Gastrocnemius medialis (tissue), 4 donors: Measurements from ENCODE around the gene PMEPA1. TPM values are rescaled to one million over a fixed set of nuclear protein-coding genes. Genes with fewer than 3 reads are reported as not detected.
A peak's percentile ranks its signal among the peaks of the same experiment; 100 is the strongest.

Source experiments
- ATAC-seq, 2 donors: fragments of 150-250 bp; one replicate each; pipeline ENCODE4 v1.9.1; 2016
- DNase-seq, 2 donors: peaks; one replicate each; pipeline ENCODE4 v3.0.0-alpha.2; 2019
- H3K27ac ChIP-seq, 4 donors: fragments of 200-600 bp; sonication (generic); 1 replicate in 1 of 4; 2 replicates in 3 of 4; pipeline ENCODE4 v1.5.1; 2016 to 2018; ENCODE audit warnings: mild to moderate bottlenecking in 2 of 4, moderate library complexity in 1 of 4
- H3K27me3 ChIP-seq, 3 donors: fragments of 200-600 bp; sonication (generic) in 2 of 3; 1 replicate in 1 of 3; 2 replicates in 2 of 3; pipeline versions ENCODE4 v1.5.1 to v1.6.0; 2016 to 2019; ENCODE audit warnings: mild to moderate bottlenecking in 1 of 3, moderate library complexity in 1 of 3
- H3K36me3 ChIP-seq, 2 donors: fragments of 200-600 bp; sonication (generic) in 1 of 2; one replicate each; pipeline ENCODE4 v1.5.1; 2017 to 2018
- H3K4me1 ChIP-seq, 2 donors: fragments of 200-600 bp; sonication (generic) in 1 of 2; one replicate each; pipeline ENCODE4 v1.5.1; 2016 to 2017; ENCODE audit warnings: mild to moderate bottlenecking in 2 of 2
- H3K4me3 ChIP-seq, 4 donors: fragments of 200-600 bp; sonication (generic) in 3 of 4; 1 replicate in 1 of 4; 2 replicates in 3 of 4; pipeline ENCODE4 v1.5.1; 2016 to 2019; ENCODE audit warnings: mild to moderate bottlenecking in 2 of 4
- H3K9me3 ChIP-seq, 3 donors: fragments of 200-600 bp; sonication (generic) in 2 of 3; 1 replicate in 1 of 3; 2 replicates in 2 of 3; pipeline ENCODE4 v1.5.1; 2016 to 2019
- CTCF ChIP-seq, 5 experiments: fragments of 450-650 bp in 3 of 5; fragments of 200-600 bp in 2 of 5; sonication (generic) in 2 of 5; IDR thresholded peaks in 4 of 5; conservative IDR thresholded peaks in 1 of 5; 1 replicate in 4 of 5; 2 replicates in 1 of 5; pipeline ENCODE4 v1.5.1; 2016 to 2019; ENCODE audit warnings: antibody characterized with exemption in 5 of 5, mild to moderate bottlenecking in 3 of 5, moderate library complexity in 3 of 5
- POLR2A ChIP-seq, 2 donors: fragments of 450-650 bp; IDR thresholded peaks; one replicate each; pipeline ENCODE4 v1.6.1; 2017; ENCODE audit warnings: antibody characterized with exemption in 2 of 2, mild to moderate bottlenecking in 2 of 2, moderate library complexity in 2 of 2
- in situ Hi-C, 4 donors: fragments of 200-750 bp; cut with MboI; loops; one replicate each; pipeline versions ENCODE4 v1.15.0 to v1.8.0; 2017; ENCODE audit warnings: low sequenced_read_pairs in 4 of 4
- intact Hi-C: fragments of 100-400 bp; cut with DNase I; formaldehyde crosslinking; loops from one replicate; pipeline ENCODE4 v1.15.1; 2023; ENCODE audit warnings: low total_unique reads
- total RNA-seq, 4 donors: library from RNA; depleted of rRNA; stranded (reverse); fragments of >200 nt; gene quantifications; one replicate each; pipeline versions ENCODE4 v1.1.0 to v1.2.3, GENCODE V29; 2016

PMEPA1 gene
- total RNA-seq, 4 donors from 2014 or later: 1.5 to 8.1 (median 5.8) TPM

DNA sequence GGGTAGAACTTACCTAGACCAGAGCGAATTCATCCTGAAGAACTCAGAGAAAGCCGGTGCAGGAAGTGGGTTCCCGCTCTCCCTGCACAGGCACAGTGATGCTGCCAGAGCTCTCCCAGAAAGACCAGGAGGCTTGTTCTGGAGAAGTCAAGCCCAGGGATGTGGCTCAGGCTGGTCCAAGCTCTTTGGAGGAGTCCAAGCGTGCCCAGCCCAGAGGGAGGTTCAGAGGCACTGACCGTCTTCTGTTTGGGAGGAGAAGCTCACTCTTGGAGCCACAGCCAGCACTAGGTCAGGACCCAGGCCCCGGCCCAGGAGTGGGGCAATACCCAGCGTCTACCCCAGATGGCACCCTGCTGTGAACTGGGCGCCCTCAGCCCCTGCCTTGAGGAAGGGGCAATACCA lies 1.5 kb upstream of the PMEPA1 start:
- in situ Hi-C loops: loop anchor here in 2 of 4 donors (25.0 kb wide), 2 partner anchors 324 to 1324 kb away; partner anchors contain the start of genes AURKA (in 1 of the 2), CSTF1 (in 1 of the 2) and RBM38 (in 1 of the 2)

DNA sequence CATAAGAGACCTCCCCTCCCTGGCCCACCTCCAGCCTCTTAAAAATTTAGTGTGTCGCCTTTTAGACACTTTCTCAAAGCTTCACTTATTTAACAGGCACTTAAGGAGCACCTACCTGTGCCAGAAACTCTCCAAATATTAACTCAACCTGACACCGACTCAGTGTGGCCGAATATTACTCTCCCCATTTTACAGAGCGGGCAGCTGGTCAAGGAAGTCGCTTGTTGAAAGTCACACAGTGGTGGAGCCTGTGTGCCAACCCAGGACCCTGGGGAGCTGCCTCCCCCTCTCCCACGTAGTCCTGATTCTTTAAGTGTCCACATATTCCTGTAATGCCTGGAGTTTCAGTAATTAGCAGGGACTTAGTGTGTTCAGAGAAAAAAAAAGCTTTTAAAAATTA lies 1.0 kb upstream of the PMEPA1 start:
- ATAC-seq (no peak), DNase-seq (no peak)
- Histone ChIP-seq H3K27me3 (no peaks in the 10 kb centered on the region), H3K4me1 (peaks cover 53 to 58% of the 10 kb centered on the region in 2 donors), H3K36me3 (no peaks in the 10 kb centered on the region), H3K9me3 (no peaks in the 10 kb centered on the region), H3K4me3 (peak overlapping the region; percentile 59 to 84 (median 72)), H3K27ac (peak overlapping the region; percentile 83 to 94 (median 91))
- in situ Hi-C loops (loop anchor here in 2 of 4 donors (25.0 kb wide), 2 partner anchors 324 to 1324 kb away; partner anchors contain the start of genes AURKA (in 1 of the 2), CSTF1 (in 1 of the 2) and RBM38 (in 1 of the 2)), intact Hi-C loops (loop anchor here (1.0 to 10.0 kb wide), 4 partner anchors 315 to 1184 kb away; partner anchors contain the start of gene RBM38)
- TF ChIP-seq CTCF (IDR thresholded peaks at IDR 0.05 in 4 of 5, conservative IDR thresholded peaks at IDR 0.05 in 1 of 5) (no peak), POLR2A (IDR thresholded peaks at IDR 0.05) (no peak)

More for the DNA sequence above, 1.5 kb upstream of the PMEPA1 start:
- H3K27me3 ChIP-seq: no peaks in the 10 kb centered on the region
- intact Hi-C loops: loop anchor here (2.0 to 10.0 kb wide), 3 partner anchors 321 to 1183 kb away; partner anchors contain the start of gene RBM38
- H3K27ac ChIP-seq: peak overlapping the region; percentile 83 to 94 (median 91)
- no peaks in the 10 kb centered on the region for H3K9me3 ChIP-seq
- peaks cover 58 to 62% of the 10 kb centered on the region in 2 donors for H3K4me1 ChIP-seq
- no peak overlapping the region for H3K4me3 ChIP-seq
- H3K36me3 ChIP-seq: no peaks in the 10 kb centered on the region
- ATAC-seq (no peak), DNase-seq (no peak)
- no peak for TF ChIP-seq CTCF (IDR thresholded peaks at IDR 0.05 in 4 of 5, conservative IDR thresholded peaks at IDR 0.05 in 1 of 5)
- TF ChIP-seq POLR2A (IDR thresholded peaks at IDR 0.05): no peak

GRCh38 chr20:57708694-57709673 lies 831 bp downstream of the PMEPA1 start:
- Histone ChIP-seq H3K9me3 (no peaks in the 10 kb centered on the region), H3K36me3 (no peaks in the 10 kb centered on the region), H3K27ac (peak overlapping the region; percentile 78 to 88 (median 82)), H3K4me1 (peaks cover 42 to 44% of the 10 kb centered on the region in 2 donors), H3K4me3 (peak overlapping the region; percentile 62 to 82 (median 66)), H3K27me3 (no peaks in the 10 kb centered on the region)
- DNase-seq (peak in 1 of 2 donors; percentile 59), ATAC-seq (peak; percentile 8 to 10)
- intact Hi-C loops: no loop called here
- in situ Hi-C loops: loop anchor here in 2 of 4 donors (25.0 kb wide), 2 partner anchors 322 to 1322 kb away; partner anchors contain the start of genes AURKA (in 1 of the 2), CSTF1 (in 1 of the 2) and RBM38 (in 1 of the 2)
- TF ChIP-seq CTCF (IDR thresholded peaks at IDR 0.05 in 4 of 5, conservative IDR thresholded peaks at IDR 0.05 in 1 of 5): no peak
- peak; percentile 51 to 56 for TF ChIP-seq POLR2A (IDR thresholded peaks at IDR 0.05)

DNA sequence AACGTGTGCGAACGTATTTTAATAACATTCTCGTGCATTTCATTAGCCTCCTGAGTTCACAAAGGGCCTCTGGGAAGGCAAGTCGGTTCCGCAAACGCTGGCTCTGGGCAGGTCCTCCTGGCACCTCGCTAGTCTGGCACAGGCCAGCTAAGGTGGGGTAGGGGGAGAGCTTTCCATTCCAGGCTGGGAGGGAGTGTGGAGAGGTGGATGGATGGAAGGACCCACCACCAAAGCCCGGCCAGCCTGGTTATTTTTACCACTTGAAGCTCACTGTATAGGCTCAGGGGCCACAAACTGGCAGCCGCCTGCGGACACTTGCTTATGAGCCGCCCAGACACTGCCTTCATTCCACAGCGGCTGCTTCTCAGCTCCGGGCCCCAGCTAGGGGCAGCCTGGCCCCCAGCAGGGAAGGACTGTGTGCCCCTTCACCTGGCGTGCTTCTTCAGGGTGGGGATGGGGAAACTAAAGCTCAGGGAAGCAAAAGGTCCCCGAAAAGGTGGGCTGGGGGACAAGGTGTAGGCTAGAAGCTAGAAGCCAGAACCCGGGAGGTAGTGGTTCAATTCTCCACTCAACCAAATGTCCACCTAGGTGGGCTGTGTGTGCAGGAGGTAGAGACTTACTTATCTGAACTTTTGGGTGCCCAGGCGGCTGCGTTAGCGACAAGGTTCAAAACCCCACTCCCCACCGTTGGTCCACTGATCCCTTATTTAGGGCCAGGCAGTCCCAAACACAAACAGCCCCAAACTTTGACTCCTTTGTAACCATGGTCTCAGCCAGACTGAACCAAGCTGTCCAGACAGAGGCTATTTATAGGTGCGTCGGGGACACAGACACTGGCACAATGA lies 1.7 kb downstream of the PMEPA1 start:
- no peaks in the 10 kb centered on the region for H3K36me3 ChIP-seq
- intact Hi-C loops: loop anchor here (2.0 kb wide), 1 partner anchor 41 kb away; no protein-coding TSS in a partner anchor
- peak; percentile 23 to 32 for ATAC-seq
- peak overlapping the region; percentile 78 to 88 (median 82) for H3K27ac ChIP-seq
- H3K4me1 ChIP-seq: peaks cover 38 to 39% of the 10 kb centered on the region in 2 donors
- no peak for DNase-seq
- H3K27me3 ChIP-seq: no peaks in the 10 kb centered on the region
- no peak for TF ChIP-seq CTCF (IDR thresholded peaks at IDR 0.05 in 4 of 5, conservative IDR thresholded peaks at IDR 0.05 in 1 of 5)
- in situ Hi-C loops: loop anchor here in 2 of 4 donors (25.0 kb wide), 2 partner anchors 321 to 1321 kb away; partner anchors contain the start of genes AURKA (in 1 of the 2), CSTF1 (in 1 of the 2) and RBM38 (in 1 of the 2)
- H3K4me3 ChIP-seq: peak overlapping the region; percentile 62 to 82 (median 66)
- H3K9me3 ChIP-seq: no peaks in the 10 kb centered on the region
